ENCODE results near the gene KIR2DL4. TPM values are rescaled to one million over a fixed set of nuclear protein-coding genes. Genes with fewer than 3 reads are reported as not detected.

KIR2DL4 gene
- total RNA-seq: not detected

DNA sequence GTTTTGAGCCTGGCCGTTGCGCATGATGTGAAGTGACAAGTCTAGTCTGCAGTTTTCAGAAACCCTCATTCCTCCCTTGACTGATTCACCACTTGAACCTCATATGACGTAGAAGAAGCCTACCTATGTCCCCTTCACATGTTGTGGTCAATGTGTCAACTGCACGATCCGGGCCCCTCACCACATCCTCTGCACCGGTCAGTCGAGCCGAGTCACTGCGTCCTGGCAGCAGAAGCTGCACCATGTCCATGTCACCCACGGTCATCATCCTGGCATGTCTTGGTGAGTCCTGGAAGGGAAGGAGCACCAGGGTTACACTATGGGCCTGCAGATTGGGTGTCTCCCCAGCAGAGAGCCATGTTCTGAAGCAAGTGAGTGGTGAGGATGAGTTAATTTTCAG is at the start of gene KIR2DL4:
Gene KIR2DL4, plus strand, starts transcription at position 201 of the 400 bp plus-strand sequence. Its CDS starts 42 bp downstream, at position 243.

DNA sequence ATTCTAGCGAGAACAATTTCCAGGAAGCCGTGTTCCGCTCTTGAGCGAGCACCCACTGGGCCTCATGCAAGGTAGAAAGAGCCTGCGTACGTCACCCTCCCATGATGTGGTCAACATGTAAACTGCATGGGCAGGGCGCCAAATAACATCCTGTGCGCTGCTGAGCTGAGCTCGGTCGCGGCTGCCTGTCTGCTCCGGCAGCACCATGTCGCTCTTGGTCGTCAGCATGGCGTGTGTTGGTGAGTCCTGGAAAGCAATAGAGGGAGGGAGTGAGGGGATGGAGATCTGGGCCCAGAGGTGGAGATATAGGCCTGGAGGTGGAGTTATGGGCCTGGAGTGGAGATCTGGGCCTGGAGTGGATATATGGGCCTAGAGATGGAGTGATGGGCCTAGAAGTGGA is 33.8 kb upstream of the KIR2DL4 start, which contains the start of gene KIR2DL1:
Gene KIR2DL1, plus strand, starts transcription at position 148 of the 400 bp plus-strand sequence. Its CDS starts 58 bp downstream, at position 206.

DNA sequence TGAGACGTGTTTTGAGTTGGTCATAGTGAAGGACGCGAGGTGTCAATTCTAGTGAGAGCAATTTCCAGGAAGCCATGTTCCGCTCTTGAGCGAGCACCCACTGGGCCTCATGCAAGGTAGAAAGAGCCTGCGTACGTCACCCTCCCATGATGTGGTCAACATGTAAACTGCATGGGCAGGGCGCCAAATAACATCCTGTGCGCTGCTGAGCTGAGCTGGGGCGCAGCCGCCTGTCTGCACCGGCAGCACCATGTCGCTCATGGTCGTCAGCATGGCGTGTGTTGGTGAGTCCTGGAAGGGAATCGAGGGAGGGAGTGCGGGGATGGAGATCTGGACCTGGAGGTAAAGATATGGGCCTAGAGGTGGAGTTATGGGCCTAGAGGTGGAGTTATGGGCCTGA is 12.8 kb downstream of the KIR2DL4 start, which contains the start of gene KIR3DL1:
Gene KIR3DL1, plus strand, starts transcription at position 218 of the 400 bp plus-strand sequence.

DNA sequence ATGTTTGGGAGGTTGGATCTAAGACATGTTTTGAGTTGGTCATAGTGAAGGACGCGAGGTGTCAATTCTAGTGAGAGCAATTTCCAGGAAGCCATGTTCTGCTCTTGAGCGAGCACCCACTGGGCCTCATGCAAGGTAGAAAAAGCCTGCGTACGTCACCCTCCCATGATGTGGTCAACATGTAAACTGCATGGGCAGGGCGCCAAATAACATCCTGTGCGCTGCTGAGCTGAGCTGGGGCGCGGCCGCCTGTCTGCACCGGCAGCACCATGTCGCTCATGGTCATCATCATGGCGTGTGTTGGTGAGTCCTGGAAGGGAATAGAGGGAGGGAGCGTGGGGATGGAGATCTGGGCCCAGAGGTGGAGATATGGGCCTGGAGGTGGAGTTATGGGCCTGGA is 29.1 kb downstream of the KIR2DL4 start, which contains the start of gene KIR2DS4:
Gene KIR2DS4, plus strand, starts transcription at position 181 of the 400 bp plus-strand sequence.

DNA sequence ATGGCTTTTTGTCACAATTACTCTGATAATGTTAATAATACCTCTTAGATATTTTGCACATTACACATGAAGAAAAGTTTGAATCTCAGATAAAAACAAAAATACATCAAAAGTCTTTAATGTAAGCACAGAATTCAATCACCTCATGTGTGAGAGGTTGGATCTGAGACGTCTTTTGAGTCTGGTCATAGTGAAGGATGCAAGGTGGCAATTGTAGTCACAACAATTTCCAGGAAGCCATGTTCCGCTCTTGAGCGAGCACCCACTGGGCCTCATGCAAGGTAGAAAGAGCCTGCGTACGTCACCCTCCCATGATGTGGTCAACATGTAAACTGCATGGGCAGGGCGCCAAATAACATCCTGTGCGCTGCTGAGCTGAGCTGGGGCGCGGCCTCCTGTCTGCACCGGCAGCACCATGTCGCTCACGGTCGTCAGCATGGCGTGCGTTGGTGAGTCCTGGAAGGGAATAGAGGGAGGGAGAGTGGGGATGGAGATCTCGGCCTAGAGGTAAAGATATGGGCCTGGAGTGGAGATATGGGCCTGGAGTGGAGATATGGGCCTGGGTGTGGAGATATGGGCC is 46.7 kb downstream of the KIR2DL4 start, which contains the start of gene KIR3DL2:
Gene KIR3DL2, plus strand, starts transcription at position 383 of the 580 bp plus-strand sequence. Its CDS starts 33 bp downstream, at position 416.

Other genes starting within 250 kb of the KIR2DL4 start
- under 1 TPM; 0.23 to 0.48 TPM for gene LILRA2, start 229.8 kb upstream of the KIR2DL4 start, total RNA-seq
- gene LILRA1, start 210.0 kb upstream of the KIR2DL4 start, total RNA-seq: not detected
- under 1 TPM; 0.10 to 0.48 TPM for gene LILRB1, start 173.1 kb upstream of the KIR2DL4 start, total RNA-seq
- gene LILRB4, start 140.6 kb upstream of the KIR2DL4 start, total RNA-seq: not detected
- not detected for gene KIR3DL3, start 79.2 kb upstream of the KIR2DL4 start, total RNA-seq
- under 1 TPM; 0.34 to 0.38 TPM for gene KIR2DL3, start 65.1 kb upstream of the KIR2DL4 start, total RNA-seq
- gene KIR2DL1, start 33.8 kb upstream of the KIR2DL4 start, total RNA-seq: not detected
- under 1 TPM; 0.12 to 0.23 TPM for gene KIR3DL1, start 12.9 kb downstream of the KIR2DL4 start, total RNA-seq
- gene KIR2DS4, start 29.1 kb downstream of the KIR2DL4 start, total RNA-seq: not detected
- under 1 TPM; 0.55 to 0.67 TPM for gene KIR3DL2, start 46.8 kb downstream of the KIR2DL4 start, total RNA-seq
- gene FCAR, start 70.6 kb downstream of the KIR2DL4 start, total RNA-seq: not detected
- gene NCR1, start 102.5 kb downstream of the KIR2DL4 start, total RNA-seq: under 1 TPM; 0.35 to 0.58 TPM
- gene NLRP7, start 143.9 kb downstream of the KIR2DL4 start, total RNA-seq: not detected
- gene NLRP2, start 162.8 kb downstream of the KIR2DL4 start, total RNA-seq: 10 to 100 TPM; 16.5 to 19.0 TPM
- gene GP6, start 234.7 kb downstream of the KIR2DL4 start, total RNA-seq: under 1 TPM; 0.26 to 0.43 TPM